Muscle of arm (tissue), 12 donors: Measurements from ENCODE around the gene GARIN5A. TPM values are rescaled to one million over a fixed set of nuclear protein-coding genes. Genes with fewer than 3 reads are reported as not detected.
"Not testable (repeated sequence)": the region's sequence is repeated elsewhere in the genome, so short reads cannot be mapped to it uniquely, and the experiment has no call there.

Experiments used
- DNase-seq: peaks from one replicate; pipeline ENCODE4 v3.0.0-alpha.2; 2013
- polyA plus RNA-seq, 12 donors: library from polyadenylated mRNA; unstranded; fragments of 120-200 nt; gene quantifications; one replicate each; pipeline ENCODE4 v1.2.1, GENCODE V29; 2013; ENCODE audit not compliant: insufficient read length in 12 of 12

Gene GARIN5A
- polyA plus RNA-seq, 12 donors: 2.4 to 6.8 (median 3.9) TPM; not detected in 2

DNA sequence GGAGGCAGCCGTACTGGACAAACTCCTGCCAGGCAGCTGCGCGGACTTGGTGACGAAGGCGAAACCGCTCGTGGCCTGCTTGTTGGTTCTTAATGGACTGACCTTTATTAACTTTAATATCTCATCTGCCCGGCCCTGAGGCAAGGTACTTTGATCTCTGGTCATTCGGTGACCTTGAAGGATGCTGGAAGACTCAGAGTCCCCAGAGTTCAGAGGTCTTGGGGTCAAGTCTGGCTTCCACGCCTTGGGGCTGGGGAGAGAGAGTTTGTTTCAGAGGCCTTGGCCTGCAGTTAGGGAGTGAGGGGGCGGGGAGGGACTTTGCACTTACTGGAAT, 10.0 kb downstream of the GARIN5A start:
- no peak for DNase-seq

DNA sequence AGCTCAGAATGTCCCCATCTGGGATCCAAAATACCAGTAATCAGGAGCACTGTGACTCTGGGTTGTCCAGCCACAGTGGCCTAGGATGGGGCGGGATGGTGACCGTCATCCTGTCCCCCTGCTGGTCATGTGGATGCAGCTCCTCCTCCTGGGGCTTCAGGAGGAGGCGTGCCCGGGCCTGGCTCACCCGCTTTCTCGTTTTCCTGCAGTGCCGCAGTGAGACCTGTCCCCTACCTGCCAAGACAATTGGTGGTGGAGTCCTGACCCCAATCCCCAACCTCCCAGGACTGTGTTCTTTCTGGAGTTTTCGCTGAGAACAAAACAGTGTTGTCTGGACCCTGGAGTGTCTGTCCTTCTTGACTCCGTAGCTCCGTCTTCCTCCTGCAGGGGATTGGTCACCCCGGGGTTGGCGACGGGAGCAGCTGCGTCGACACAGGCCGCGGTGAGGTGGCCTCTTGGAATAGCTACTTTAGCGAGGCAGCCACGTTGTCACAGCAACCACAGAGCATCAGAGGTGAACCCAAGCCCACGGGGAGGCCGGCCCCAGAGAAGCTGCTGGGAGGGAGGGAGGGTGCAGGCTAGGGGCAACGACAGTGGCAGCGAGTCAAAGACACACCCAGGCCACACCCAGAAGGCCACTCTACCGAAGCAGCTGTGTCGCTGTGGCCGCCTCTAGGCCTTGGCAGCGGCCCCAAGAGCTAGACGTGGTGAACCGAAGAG, 10.5 kb downstream of the GARIN5A start:
- peak; percentile 41 for DNase-seq

DNA sequence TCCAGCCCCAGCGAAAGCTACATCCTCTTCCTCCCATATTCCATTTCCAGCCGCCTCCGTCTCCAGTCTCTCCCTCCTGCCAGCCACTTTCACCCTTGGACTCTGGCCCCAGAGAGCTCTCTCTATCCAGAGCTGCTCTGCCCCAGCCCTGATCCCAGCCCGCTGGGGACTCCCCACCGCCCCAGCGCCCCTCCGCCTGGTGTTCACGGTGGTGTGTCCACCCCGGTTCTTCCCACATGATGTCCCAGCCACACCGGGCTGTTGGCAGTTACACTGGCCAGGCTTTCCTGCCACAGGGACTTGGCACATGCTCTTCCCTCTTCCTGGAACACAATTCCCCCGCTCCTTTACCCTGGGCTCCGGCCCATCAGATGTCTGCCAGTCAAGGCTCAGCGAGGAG, 11.6 kb downstream of the GARIN5A start:
- DNase-seq: no peak

DNA sequence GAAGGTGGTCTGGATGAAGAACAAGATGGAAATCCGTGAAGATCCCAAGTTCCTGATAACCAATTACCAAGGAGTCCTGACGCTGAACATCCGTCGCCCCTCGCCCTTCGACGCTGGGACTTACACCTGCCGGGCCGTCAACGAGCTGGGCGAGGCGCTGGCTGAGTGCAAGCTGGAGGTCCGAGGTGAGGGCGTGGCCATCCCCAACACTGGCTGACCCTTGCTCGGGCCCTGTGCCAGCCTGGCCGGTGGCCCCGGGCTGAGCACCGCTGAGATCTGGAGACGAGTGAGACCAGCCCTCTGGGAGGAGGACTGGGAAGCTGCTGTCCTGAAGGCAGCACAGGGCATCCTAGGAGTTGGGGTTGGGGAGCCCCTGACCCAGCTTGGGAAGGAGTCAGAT, 12.3 kb downstream of the GARIN5A start:
- DNase-seq: no peak

DNA sequence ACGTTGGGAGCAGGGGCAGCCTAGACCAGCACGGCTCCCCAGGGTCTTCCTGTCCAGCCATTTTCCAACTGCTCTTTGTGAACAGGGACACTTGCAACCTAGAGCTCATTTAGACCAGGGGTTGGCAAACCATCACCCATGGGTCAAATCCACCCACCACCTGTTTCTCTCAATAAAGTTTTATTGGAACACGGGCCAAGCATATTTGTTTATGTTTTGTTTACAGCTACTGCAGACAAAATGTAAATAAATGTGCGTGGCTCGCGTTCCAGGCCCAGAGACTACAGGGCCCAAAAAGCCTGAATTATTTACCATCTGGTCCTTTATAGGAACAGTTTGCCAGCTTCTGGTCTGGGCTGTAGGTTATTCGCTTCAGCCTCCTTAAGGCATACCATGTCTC, 13.7 kb downstream of the GARIN5A start:
- DNase-seq: no peak

DNA sequence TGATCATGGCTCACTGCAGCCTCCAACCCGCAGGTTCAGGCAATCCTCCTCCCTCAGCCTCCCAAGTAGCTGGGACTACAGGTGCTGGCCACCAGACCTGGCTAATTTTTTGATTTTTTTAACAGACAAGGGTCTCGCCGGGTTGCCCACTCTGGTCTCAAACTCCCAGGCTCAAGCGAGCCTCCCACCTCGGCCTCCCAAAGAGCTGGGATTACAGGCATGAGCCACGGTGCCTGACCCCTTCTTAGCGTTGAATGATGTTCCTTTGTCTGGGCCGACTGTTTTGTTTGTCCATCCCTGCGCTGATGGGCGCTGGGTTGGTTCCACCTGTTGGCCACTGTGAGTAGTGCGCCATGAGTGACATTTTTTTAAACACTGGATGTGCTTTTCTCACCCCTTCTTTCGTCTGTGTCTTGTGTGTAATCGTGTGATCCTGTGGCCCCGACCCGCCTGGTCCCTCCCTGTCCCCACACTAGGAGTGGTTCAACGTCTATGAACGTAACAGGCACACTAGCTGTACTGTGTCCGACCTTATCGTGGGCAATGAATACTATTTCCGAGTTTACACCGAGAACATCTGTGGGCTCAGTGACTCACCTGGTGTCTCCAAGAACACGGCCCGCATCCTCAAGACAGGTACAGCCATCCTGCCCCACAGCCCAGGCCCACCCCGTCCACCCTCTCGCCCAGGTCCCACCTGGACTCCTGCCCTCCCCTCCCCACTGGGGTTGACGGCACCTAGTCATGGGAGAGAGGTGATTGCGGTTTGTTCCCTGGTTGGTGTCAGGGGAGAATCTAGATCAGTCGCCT, 15.4 kb downstream of the GARIN5A start:
- DNase-seq: peak; percentile 71

DNA sequence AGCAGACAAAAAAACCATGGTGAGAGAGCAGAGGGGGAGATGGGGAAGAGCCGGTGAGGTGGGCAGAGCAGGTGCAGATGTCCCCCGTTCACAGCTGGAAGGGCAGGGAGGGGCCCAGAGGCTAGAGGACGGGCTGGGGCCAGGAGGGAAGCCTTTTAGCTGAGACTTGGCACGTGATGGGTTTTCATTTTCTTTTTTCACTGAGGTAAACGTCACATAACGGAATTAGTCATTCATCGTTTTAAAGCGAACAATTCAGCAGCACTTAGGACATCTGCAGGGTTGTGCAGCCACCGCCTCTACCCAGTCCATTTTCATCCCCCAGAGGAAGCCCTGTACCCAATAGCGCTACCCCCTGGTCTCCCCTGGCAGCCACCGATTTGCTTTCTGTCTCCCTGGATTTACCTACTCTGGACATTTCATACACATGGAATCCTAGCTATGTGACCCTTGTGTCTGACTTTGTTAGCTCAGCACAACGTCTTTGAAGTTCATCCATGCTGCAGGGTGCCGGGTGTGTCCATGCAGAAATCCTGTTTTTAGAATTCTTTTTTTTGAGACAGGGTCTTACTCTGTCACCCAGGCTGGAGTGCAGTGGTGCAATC, 16.4 kb downstream of the GARIN5A start:
- DNase-seq: no peak

DNA sequence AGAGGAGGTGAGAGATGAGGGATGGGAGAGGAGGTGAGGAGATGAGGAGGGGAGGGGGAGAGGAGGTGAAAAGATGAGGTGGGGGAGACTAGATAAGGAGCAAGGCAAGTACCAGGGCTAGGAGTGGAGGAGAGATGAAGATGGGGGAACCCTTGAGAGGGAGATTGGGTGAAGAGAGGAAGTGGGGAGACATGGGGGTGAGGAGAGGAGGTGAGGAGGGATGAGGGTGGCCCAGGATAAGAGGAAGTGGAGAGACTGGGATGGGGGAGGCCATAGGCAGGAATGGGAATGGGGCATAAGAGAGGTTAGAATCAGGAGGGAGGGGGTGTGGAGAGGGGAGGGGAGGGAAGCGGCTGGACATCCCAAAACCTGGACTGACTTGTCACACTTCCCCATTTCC, 17.0 kb downstream of the GARIN5A start:
- DNase-seq: no peak

DNA sequence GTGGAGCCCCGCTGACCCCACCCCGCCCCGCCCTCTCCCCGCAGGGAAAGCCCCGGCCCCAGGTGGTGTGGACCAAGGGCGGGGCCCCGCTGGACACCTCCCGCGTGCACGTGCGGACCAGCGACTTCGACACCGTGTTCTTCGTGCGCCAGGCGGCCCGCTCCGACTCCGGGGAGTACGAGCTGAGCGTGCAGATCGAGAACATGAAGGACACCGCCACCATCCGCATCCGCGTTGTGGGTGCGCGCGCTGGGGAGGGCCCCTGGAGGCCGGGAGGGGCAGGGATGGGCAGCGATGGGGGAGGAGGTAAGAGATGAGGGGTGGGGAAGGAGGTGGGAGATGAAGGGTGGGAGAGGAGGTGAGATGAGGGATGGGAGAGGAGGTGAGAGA, 17.6 kb downstream of the GARIN5A start:
- DNase-seq: no peak

DNA sequence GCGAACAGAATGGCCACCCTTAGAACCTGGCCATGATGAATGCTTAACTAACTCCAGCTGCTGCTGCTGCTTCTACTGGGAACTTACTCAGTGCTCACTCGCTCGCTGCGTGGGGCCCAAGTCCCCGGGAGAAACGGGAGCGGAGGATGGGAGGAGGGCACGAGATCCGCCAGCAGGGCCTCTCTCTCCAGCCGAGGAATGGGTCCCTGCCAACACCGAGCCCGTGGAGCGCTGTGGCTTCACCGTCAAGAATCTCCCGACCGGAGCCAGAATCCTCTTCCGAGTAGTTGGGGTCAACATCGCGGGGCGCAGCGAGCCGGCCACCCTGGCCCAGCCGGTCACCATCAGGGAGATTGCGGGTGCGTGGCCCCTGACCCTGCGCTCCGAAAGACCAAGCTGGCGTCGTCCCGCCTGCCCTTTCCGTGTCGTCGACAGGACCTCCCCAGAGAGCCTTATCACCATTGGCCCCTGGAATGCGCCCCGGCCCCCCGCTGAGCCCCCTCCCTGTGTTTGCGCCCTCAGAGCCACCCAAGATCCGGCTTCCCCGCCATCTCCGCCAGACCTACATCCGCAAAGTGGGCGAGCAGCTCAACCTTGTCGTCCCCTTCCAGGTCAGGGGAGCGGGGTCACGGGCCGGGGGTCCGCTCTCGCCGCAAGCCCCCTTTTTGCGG, 18.1 kb downstream of the GARIN5A start:
- DNase-seq: no peak

DNA sequence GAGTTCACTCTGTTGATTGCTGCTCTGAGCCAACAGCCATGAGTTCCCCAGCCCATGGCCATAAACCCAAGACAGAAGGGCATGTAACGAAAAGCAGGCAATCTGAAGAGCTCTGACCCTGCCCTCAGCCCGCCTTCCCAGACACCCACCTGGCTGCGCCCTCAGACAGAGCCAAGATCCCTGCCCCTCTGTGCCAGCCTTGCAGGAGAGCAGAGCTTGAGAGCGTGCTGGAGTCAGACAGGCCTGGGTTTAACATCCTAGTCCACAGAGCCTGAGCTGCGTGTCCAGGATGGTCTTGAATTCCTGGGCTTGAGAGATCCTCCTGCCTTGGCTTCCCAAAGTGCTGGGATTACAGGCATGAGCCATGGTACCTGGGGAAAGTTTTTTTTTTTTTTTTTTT, 19.3 kb downstream of the GARIN5A start:
- DNase-seq: no peak

DNA sequence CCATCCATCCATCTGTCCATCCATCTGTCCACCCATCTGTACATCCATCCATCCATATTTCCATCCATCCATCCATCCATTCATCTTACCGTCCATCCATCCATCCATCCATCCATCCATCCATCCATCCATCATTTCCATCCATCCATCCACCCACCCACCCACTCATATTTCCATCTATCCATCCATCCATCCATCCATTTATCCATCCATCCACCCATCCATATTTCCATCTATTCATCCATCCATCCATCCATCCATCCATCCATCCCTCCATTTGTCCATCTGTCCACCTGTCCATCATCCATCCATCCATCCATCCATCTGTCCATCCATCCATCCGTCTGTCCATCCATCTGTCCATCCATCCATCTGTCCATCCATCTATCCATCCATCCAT, 20.7 kb downstream of the GARIN5A start:
- DNase-seq: no peak

DNA sequence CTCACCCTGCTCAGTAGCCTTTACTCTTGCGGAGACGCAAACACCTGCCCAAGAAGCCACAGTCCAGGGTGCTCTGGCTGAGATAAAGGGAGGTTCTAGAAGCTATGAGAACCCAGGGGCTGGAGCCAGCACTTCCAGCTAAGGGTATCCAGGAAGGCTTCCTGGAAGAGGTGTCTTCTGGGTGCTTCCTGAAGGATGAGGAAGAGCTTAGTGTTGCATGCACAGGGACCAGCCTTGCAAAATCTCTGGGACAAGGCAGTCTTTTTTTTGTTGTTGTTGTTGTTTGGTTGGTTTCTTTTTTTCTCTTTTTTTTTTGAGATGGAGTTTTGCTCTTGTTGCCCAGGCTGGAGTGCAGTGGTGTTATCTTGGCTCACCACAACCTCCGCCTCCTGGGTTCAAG, 23.4 kb downstream of the GARIN5A start:
- no peak for DNase-seq

DNA sequence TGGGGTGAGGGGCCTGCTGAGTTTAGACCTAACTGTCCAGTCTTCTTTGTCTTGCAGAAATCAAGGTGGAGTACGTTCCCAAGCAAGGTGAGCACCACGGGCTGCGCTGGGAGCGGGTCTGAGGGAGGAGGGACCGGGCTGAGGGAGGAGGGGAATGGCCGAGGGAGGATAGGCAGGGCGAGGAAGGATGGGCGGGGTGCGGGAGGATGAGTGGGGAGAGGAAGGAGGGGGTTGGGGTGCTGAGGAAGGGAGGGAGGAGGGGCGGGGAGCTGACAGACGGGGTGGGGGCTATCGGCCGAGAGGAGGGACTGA, 25.5 kb downstream of the GARIN5A start:
- DNase-seq: no peak

DNA sequence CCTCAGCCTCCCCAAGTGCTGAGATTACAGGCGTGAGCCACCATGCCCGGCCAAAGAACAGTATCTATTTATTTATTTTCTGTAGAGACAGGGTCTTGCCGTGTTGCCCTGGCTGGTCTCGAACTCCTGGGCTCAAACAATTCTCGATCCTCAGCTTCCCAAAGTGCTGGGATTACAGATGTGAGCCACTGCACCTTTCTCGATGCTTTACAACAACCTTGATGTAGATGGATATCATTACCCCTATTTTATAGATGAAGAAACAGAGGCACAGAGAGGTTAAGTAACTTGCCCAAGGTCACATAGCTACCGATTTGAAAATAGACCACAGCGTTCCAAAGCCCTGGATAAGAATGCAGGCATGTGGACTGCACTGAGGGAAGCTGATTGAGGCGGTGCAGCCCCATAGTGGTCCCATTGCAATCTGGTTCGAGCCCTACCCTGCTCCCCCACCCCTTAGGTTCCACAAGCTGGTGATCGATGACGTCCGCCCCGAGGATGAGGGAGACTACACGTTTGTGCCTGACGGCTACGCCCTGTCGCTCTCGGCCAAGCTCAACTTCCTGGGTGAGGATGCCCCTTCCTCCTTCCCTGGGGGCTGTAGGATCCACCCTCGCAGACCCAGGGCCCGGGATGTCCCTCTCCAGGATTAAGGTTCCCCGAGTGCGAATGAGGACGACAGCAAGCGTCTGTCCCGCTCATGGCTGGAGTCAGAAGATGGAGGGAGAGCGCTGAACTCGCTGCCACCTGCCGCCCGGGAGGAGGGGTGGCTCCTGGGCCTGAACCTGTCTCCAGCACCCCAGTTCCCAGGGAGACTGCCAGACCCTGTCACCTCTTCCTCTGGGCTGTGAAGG, 26.1 kb downstream of the GARIN5A start:
- DNase-seq: no peak

DNA sequence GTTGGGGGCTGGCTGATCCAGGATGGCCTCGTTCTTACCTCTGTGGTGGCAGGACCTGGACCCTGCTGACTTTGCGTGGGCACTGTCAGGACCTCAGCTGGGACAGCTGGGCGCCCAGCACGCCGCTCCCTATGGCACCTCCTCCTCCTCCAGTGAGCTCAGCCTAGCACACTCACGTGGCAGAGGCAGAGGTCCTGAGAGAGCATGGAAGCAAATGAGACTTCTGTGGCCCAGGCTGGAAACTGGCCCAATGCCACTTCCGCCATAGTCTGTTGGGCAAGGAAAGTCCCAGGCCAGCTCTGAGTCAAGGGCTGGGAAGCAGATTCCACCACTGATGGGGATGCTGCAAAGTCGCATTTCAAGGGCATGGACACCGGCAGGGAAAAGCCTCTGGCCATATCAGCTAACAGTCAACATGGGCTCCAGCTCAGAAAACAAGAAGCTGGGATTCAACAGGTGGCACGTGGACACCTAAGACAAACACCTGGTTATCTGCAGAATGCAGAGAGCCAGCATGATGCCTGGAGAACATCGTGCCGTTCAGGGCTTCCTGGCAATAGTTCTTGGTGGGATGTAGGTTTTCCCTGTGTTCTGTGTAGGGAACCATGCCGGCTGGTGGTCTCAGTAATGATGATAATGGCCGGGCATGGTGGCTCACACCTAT, 27.3 kb downstream of the GARIN5A start:
- DNase-seq: no peak

DNA sequence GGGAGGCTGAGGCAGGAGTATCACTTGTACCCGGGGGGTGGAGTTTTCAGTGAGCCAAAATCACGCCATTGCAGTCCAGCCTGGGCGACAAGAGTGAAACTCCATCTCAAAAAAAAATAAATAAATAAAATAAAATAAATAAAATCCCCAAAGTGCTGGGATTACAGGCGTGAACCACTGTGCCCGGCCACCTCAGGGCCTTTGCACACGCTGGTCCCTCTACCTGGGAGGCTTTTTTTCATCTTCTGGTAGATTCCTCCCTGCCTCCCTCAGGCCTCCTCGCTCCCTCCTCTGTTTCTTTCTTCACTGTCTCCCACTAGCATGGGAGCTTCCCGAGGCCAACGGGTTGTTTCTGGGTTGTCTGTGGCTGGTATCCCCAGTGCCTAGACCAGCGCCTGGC, 28.9 kb downstream of the GARIN5A start:
- no peak for DNase-seq

DNA sequence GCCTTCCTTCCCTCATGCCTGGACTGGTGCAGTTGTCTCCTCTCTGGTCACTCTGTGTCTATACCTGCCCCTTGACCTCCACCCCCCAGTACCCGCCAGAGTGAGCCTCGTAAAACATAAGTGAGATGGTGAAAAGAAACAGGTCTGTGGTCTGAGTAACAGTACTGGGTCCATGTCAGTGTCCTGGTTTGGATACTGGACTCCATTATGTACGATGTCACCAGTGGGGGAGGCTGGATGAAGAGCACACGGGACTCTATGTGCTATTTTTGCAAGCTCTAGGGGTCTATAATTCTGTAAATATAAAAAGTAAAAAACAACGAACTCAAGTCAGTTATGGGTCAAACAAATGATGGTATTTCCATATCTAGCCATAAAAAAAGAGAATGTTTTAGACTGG, 29.6 kb downstream of the GARIN5A start:
- no peak for DNase-seq

DNA sequence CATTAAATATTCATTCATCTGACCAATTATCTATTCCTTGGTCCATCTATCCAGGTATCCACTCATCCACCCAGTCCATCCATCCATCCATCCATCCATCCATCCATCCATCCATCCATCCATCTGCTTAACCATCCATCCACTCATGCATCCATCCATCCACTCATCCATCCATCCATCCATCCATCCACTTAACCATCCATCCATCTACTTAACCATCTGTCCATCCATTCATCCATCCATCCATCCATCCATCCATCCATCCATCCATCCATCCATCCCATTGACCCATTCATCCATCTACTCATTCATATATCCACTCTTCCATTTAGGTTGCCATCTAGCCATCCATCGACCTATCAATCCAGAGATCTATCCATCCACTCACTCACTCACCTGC, 32.6 kb downstream of the GARIN5A start:
- DNase-seq: no peak

DNA sequence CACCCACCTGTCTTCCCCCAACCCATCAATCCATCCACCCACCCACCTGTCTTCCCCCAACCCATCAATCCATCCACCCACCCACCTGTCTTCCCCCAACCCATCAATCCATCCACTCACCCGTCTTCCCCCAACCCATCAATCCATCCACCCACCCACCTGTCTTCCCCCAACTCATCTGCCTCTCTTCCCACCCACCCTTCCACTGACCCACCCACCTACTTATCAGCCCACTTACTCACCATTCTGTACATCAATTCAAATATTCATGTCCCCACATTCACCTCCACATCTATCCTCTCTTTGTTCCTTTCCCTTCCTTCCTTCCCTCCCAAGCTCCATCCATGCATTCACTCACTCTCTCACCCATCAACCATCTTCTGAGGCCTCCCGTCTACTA, 37.5 kb downstream of the GARIN5A start:
- not testable (repeated sequence) for DNase-seq

DNA sequence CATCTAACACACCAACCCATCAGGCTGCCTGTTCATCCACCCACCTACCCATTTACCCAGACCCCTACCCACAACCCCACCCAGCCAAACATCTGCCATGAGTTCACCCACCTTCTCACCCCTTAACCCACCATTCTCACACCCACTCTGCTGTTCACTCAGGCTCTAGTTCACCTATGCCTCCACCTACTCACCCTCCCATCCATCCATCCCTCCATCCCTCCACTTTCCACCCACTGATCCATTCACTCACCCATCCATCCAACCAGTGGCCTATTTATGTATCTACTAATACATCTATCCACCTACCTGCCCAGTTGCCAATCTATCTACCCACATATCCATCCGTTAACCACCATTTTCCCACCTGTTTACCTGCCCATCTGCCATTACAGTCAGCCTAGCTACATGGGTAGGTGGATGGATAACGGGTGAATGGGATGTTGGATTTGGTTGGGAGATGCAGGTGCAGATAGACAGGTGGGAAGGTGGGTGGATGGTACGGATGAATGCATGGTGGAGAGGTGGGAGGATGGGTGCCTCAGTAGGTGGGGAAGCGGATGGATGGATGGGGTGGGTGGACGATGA, 38.7 kb downstream of the GARIN5A start:
- no peak for DNase-seq
